Colon (tissue), 2 donors: Measurements from ENCODE around the gene ZNF524.

Source experiments
- FAIRE-seq: peaks from 2 replicates; lab custom pipeline; 2012; peaks lifted over from hg19 to GRCh38; lab: Jason Lieb, UNC
- donor health status: control.
- donor health status: control.

ZNF524 gene

GRCh38 chr19:55643887-55644176 is 43.7 kb downstream of the ZNF524 start:
- no peak for FAIRE-seq

- FAIRE-seq = no peak
These were observed 44.2 kb downstream of the ZNF524 start for GRCh38 chr19:55644191-55644833.

GRCh38 chr19:55644842-55645511 is 44.9 kb downstream of the ZNF524 start:
- FAIRE-seq = no peak

GRCh38 chr19:55645512-55645881 is 45.4 kb downstream of the ZNF524 start:
- no peak for FAIRE-seq

- FAIRE-seq = no peak
These were observed 47.0 kb downstream of the ZNF524 start for GRCh38 chr19:55646889-55647731.

- no peak for FAIRE-seq
These were observed 47.9 kb downstream of the ZNF524 start, which contains the start of gene CCDC106 for GRCh38 chr19:55647732-55648584. Gene CCDC106 (plus strand): TSS chr19:55648212. CDS start chr19:55649047, 835 bp downstream.

GRCh38 chr19:55648585-55649267 is 48.6 kb downstream of the ZNF524 start:
- no peak for FAIRE-seq

GRCh38 chr19:55649268-55650125 is 49.4 kb downstream of the ZNF524 start:
- FAIRE-seq = no peak

GRCh38 chr19:55650126-55650557 is 50.1 kb downstream of the ZNF524 start:
- no peak for FAIRE-seq

- no peak for FAIRE-seq
These were observed 50.6 kb downstream of the ZNF524 start for GRCh38 chr19:55650602-55651230.

GRCh38 chr19:55651236-55651635 is 51.1 kb downstream of the ZNF524 start:
- no peak for FAIRE-seq

GRCh38 chr19:55652311-55653128 is 52.4 kb downstream of the ZNF524 start:
- FAIRE-seq = no peak
